22Rv1 (cell line): ENCODE data around the gene TTC38.

Experiments used
- CTCF ChIP-seq: fragments of 450-650 bp; IDR thresholded peaks from 2 replicates; pipeline ENCODE4 v1.5.1; 2017; ENCODE audit warnings: mild to moderate bottlenecking
- ZFX ChIP-seq: fragments of 450-650 bp; IDR thresholded peaks from 2 replicates; pipeline ENCODE4 v1.6.1; 2017; ENCODE audit warnings: antibody characterized with exemption, borderline replicate concordance

DNA sequence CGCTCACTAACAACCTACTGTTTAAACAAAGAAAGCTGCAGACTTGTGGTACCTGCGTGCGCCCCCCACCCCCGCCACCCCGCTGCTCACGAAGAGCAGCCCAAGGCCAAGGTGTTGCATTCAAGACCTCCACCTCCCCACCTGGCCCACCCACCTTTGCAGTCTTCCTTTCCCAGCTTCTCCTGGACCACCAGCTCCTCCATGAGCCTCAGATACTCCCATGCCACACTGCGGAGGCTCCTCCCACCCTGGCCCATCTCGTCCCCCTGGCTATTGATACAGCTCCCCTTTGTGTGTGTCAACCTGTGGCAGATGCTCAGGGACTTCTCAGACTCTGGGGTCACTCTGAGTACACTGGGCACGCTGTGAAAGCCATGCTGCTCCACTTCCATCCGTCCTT, 21.6 kb upstream of the TTC38 start:
- TF ChIP-seq CTCF (no peak), ZFX (no peak)
